Neural cell (in vitro differentiated cells): ENCODE results near the gene LRCH2. TPM values are rescaled to one million over a fixed set of nuclear protein-coding genes. Genes with fewer than 3 reads are reported as not detected.

Experiments
- H2AFZ ChIP-seq: fragments of 200-600, 300-800 bp; sonication (generic), shearing (Covaris generic); 2 replicates; pipeline ENCODE4 v1.6.0; 2014; ENCODE audit warnings: low read depth, mild to moderate bottlenecking, antibody characterized with exemption, low read length, moderate library complexity
- H3F3A ChIP-seq: fragments of 200-600 bp; shearing (Covaris generic); 2 replicates; pipeline ENCODE4 v1.6.1; 2016; ENCODE audit warnings: mild to moderate bottlenecking, moderate library complexity, mixed read lengths, antibody characterized with exemption, low read length; ENCODE audit not compliant: insufficient read depth, poor library complexity, severe bottlenecking
- H3K27ac ChIP-seq: fragments of 200-600, 300-800 bp; sonication (generic), shearing (Covaris generic); 2 replicates; pipeline ENCODE4 v1.5.1; 2014; ENCODE audit warnings: mild to moderate bottlenecking, low read length, moderate library complexity
- H3K27me3 ChIP-seq: fragments of 300-800, 200-600 bp; sonication (generic), shearing (Covaris generic); 2 replicates; pipeline ENCODE4 v1.6.0; 2014; ENCODE audit warnings: mild to moderate bottlenecking, low read depth, low read length, moderate library complexity; ENCODE audit not compliant: insufficient read depth
- H3K36me3 ChIP-seq: fragments of 300-800, 200-600 bp; sonication (generic), shearing (Covaris generic); 2 replicates; pipeline ENCODE4 v1.5.1; 2014; ENCODE audit warnings: mild to moderate bottlenecking, antibody characterized with exemption, low read length, moderate library complexity; ENCODE audit not compliant: insufficient read depth
- H3K4me2 ChIP-seq: fragments of 300-800, 200-600 bp; sonication (generic), shearing (Covaris generic); 2 replicates; pipeline ENCODE4 v1.6.0; 2014; ENCODE audit warnings: mild to moderate bottlenecking, low read length
- H3K4me3 ChIP-seq: fragments of 300-800, 200-600 bp; sonication (generic), shearing (Covaris generic); 2 replicates; pipeline ENCODE4 v1.5.1; 2014; ENCODE audit warnings: mild to moderate bottlenecking, low read length, moderate library complexity
- H3K79me2 ChIP-seq: fragments of 200-600 bp; shearing (Covaris generic); replicated peaks from 2 replicates; pipeline ENCODE4 v1.6.0; 2014; ENCODE audit warnings: mild to moderate bottlenecking, low read length, moderate library complexity; ENCODE audit not compliant: insufficient read depth
- H3K9ac ChIP-seq: fragments of 300-800, 200-600 bp; sonication (generic), shearing (Covaris generic); 2 replicates; pipeline ENCODE4 v1.6.1; 2016; ENCODE audit warnings: mild to moderate bottlenecking, low read length, mixed read lengths
- H3K9me2 ChIP-seq: fragments of 200-600 bp; shearing (Covaris generic); 2 replicates; pipeline ENCODE4 v1.6.1; 2016; ENCODE audit warnings: mild to moderate bottlenecking, low read length, mixed read lengths; ENCODE audit not compliant: insufficient read depth
- H3K9me3 ChIP-seq: fragments of 200-600, 300-800 bp; sonication (generic), shearing (Covaris generic); 2 replicates; pipeline ENCODE4 v1.6.1; 2016; ENCODE audit warnings: mild to moderate bottlenecking, mixed run types, low read length, moderate library complexity, mixed read lengths
- H4K20me1 ChIP-seq: fragments of 200-600 bp; shearing (Covaris generic); 2 replicates; pipeline ENCODE4 v1.6.1; 2016; ENCODE audit warnings: mild to moderate bottlenecking, mixed run types; ENCODE audit not compliant: insufficient read depth
- CTCF ChIP-seq: fragments of 450-650 bp; IDR thresholded peaks from 2 replicates; pipeline ENCODE4 v1.5.1; 2014; ENCODE audit warnings: antibody characterized with exemption, mild to moderate bottlenecking, moderate library complexity; ENCODE audit not compliant: poor library complexity, severe bottlenecking
- EP300 ChIP-seq: fragments of 450-650 bp; conservative IDR thresholded peaks from 2 replicates; pipeline ENCODE4 v1.6.1; 2014; ENCODE audit warnings: antibody characterized with exemption, mild to moderate bottlenecking, moderate library complexity; ENCODE audit not compliant: poor library complexity, severe bottlenecking
- EZH2 ChIP-seq: fragments of 200-600, 300-800 bp; shearing (Covaris generic), sonication (generic); IDR thresholded peaks from 2 replicates; pipeline ENCODE4 v1.6.1; 2014; ENCODE audit warnings: antibody characterized with exemption, low read length, borderline replicate concordance, mild to moderate bottlenecking; ENCODE audit not compliant: insufficient read depth, poor library complexity, severe bottlenecking
- MXI1 ChIP-seq: fragments of 450-650 bp; conservative IDR thresholded peaks from 2 replicates; pipeline ENCODE4 v1.6.1; 2014; ENCODE audit warnings: antibody characterized with exemption, mild to moderate bottlenecking; ENCODE audit not compliant: poor library complexity, severe bottlenecking
- POLR2AphosphoS5 ChIP-seq: IDR thresholded peaks from 2 replicates; pipeline ENCODE4 v1.6.1; 2012
- RAD21 ChIP-seq: fragments of 450-650 bp; conservative IDR thresholded peaks from 2 replicates; pipeline ENCODE4 v1.6.1; 2014; ENCODE audit warnings: antibody characterized with exemption, mild to moderate bottlenecking, moderate library complexity
- SMC3 ChIP-seq: fragments of 450-650 bp; conservative IDR thresholded peaks from 2 replicates; pipeline ENCODE4 v1.6.1; 2014; ENCODE audit warnings: antibody characterized with exemption, mild to moderate bottlenecking, moderate library complexity; ENCODE audit not compliant: poor library complexity
- TAF1 ChIP-seq: IDR thresholded peaks from 2 replicates; pipeline ENCODE4 v1.6.1; 2012; ENCODE audit warnings: low read depth
- polyA plus RNA-seq: library from polyadenylated mRNA; depleted of rRNA; stranded (reverse); fragments of >200 nt; gene quantifications from 2 replicates; pipeline ENCODE4 v1.2.3, GENCODE V29; 2014
- small RNA-seq, 3 experiments: library from RNA; depleted of rRNA; stranded (forward); fragments of <200 nt; gene quantifications; one replicate each; pipeline ENCODE3, GENCODE V24; 2012
- TF ChIP-seq, protein P1 (sequence below): IDR thresholded peaks from 2 replicates; pipeline ENCODE4 v1.6.1; 2012; ENCODE audit warnings: borderline replicate concordance

The LRCH2 gene
- polyA plus RNA-seq, 1 donor from 2014 or later: 46.6 TPM

- no peaks in the 10 kb centered on the region for H4K20me1 ChIP-seq
- TF ChIP-seq RAD21 (no peak), EP300 (no peak), TAF1 (no peak), MXI1 (no peak), EZH2 (no peak), POLR2AphosphoS5 (no peak), SMC3 (no peak), CTCF (no peak)
- TF ChIP-seq, protein P1, sequence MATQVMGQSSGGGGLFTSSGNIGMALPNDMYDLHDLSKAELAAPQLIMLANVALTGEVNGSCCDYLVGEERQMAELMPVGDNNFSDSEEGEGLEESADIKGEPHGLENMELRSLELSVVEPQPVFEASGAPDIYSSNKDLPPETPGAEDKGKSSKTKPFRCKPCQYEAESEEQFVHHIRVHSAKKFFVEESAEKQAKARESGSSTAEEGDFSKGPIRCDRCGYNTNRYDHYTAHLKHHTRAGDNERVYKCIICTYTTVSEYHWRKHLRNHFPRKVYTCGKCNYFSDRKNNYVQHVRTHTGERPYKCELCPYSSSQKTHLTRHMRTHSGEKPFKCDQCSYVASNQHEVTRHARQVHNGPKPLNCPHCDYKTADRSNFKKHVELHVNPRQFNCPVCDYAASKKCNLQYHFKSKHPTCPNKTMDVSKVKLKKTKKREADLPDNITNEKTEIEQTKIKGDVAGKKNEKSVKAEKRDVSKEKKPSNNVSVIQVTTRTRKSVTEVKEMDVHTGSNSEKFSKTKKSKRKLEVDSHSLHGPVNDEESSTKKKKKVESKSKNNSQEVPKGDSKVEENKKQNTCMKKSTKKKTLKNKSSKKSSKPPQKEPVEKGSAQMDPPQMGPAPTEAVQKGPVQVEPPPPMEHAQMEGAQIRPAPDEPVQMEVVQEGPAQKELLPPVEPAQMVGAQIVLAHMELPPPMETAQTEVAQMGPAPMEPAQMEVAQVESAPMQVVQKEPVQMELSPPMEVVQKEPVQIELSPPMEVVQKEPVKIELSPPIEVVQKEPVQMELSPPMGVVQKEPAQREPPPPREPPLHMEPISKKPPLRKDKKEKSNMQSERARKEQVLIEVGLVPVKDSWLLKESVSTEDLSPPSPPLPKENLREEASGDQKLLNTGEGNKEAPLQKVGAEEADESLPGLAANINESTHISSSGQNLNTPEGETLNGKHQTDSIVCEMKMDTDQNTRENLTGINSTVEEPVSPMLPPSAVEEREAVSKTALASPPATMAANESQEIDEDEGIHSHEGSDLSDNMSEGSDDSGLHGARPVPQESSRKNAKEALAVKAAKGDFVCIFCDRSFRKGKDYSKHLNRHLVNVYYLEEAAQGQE: no peak
- no peak overlapping the region for H3K9ac ChIP-seq
- H3K27me3 ChIP-seq: no peaks in the 10 kb centered on the region
- H2AFZ ChIP-seq: no peak overlapping the region
- H3K27ac ChIP-seq: no peak overlapping the region
- H3F3A ChIP-seq: no peaks in the 10 kb centered on the region
- no peaks in the 10 kb centered on the region for H3K79me2 ChIP-seq
- H3K36me3 ChIP-seq: no peaks in the 10 kb centered on the region
- no peaks in the 10 kb centered on the region for H3K9me3 ChIP-seq
- H3K4me2 ChIP-seq: no peak overlapping the region
- H3K9me2 ChIP-seq: no peaks in the 10 kb centered on the region
- H3K4me3 ChIP-seq: no peak overlapping the region
Measured at GRCh38 chrX:115065304-115065703, 168.6 kb downstream of the LRCH2 start.

Small RNA genes lying within 50 kb of the gene (small RNA-seq; reads per million reads assigned to genes)
- gene RF00019: 0 to 1.2 (median 0) reads per million in 3 experiments
- gene SNORA35B: 203 to 328 (median 213) reads per million in 3 experiments

Other genes starting within 250 kb of the LRCH2 start
- 1.4 and 3.1 TPM in 2 replicates for gene IL13RA2, start 216.5 kb downstream of the LRCH2 start, polyA plus RNA-seq
- not detected in 2 replicates for gene RBMXL3, start 44.7 kb downstream of the LRCH2 start, polyA plus RNA-seq
- not detected in 2 replicates for gene LUZP4, start 55.6 kb upstream of the LRCH2 start, polyA plus RNA-seq